COLO668 (cell line): Measurements from ENCODE around the gene ZSCAN23.

ENCODE experiments used
- DNase-seq: peaks from one replicate; lab custom pipeline; 2025; ENCODE audit not compliant: unreplicated experiment; lab: John Stamatoyannopoulos, UW

Gene ZSCAN23

DNA sequence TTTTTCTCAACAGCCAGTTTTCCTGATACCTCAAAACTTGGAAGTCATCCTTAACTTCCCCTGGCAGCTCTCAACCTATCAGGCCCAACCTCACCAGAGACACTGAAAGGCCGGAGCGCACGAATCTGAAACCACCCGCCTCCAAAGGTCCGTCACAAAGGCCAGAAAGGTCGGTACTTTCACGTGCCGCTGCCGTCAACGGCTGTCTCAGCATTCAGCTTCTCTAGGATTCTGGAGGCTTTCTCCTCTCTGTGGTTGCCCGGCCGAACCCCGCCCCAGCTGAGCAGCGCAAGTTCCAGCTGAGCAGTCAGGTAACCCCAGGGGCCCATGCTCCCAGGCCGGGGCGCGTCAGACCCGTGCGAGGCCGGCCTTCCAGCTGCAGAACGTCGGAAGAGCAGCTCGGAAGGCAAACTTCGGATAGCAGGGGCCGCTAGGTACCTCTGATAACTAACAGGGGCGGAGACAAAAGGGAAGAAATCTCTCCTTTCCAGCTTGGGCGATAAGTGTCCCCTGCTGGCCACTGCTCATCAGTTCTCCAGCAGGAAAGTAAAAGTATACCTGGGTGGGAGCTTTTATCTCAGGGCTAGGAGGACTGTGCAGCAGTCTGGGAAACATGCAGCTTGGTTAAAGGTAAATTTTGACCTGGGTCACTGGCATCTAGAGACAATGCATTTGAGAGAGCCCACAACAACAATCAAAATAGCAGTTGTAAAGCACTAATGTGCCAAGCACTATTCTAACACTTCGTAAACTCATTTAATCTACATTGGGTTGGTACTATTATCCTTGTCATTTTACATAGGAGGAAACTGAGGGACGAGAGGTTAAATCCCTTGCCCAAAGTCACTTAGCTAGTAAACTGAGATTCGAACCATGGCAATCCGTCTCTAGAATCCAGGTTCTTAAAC, 59.8 kb downstream of the ZSCAN23 start:
- peak; percentile 79 for DNase-seq
